ENCODE data around the gene ADAMTSL1. TPM values are rescaled to one million over a fixed set of nuclear protein-coding genes. Genes with fewer than 3 reads are reported as not detected.

ADAMTSL1 gene
- total and polyA plus RNA-seq, 9 of the 15 experiments (the other 6 are each of a cell fraction or from before 2014, with no cell fraction given), result 0.01 TPM; not detected in 8

DNA sequence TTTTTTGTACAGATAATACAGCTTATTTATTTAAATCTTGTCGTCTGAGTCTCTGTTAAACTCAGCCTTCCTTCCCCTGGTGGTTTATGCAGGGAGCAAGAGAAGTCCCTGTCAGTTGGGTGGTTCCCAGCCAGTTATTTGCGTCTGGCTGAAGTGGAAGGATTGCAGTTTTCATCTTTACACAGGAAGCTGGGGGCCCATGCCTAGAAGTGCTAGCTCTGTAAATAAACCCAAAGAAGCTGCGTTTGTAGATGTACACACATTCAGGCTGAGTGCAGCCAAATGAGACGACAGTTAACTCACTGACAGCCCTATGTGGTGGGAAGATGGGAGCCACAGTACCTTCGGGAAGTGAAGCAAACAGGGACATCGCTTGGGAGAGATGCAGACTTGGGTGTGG is 437.0 kb downstream of the ADAMTSL1 start:
- 0% methylated on average over 5 of the region's 6 CpGs for WGBS (ENCODE audit: insufficient coverage, low coverage, missing lambda C conversion rate)
- no peaks in the 10 kb centered on the region for H4K20me1 ChIP-seq (replicated peaks; ENCODE audit: control insufficient read depth, insufficient read depth, low read length)
- CTCF ChIA-PET (ENCODE audit: low intra/inter-chr PET ratio), result no interaction called here
- H2AFZ ChIP-seq (ENCODE audit: low read depth, low read length), result no peak overlapping the region
- H3K79me2 ChIP-seq (ENCODE audit: control insufficient read depth, insufficient read depth, low read length), result no peaks in the 10 kb centered on the region
- H3K4me2 ChIP-seq (ENCODE audit: insufficient read depth, low read length), result no peak overlapping the region
- H3K9me3 ChIP-seq (replicated peaks; ENCODE audit: control insufficient read depth, insufficient read depth, low read depth, low read length), result no peaks in the 10 kb centered on the region
- ATAC-seq (no peak), FAIRE-seq (no peak), DNase-seq (ENCODE audit: extremely low read depth in 1 of 4, low spot score in 3 of 4) (no peak)
- intact Hi-C loops (cut with micrococcal nuclease) (no loop called here), in situ Hi-C loops (cut with MboI) (no loop called here)
- H3K36me3 ChIP-seq (ENCODE audit: control insufficient read depth, insufficient read depth, low read length), result no peaks in the 10 kb centered on the region
- H3K27me3 ChIP-seq (ENCODE audit: control insufficient read depth in 2 of 2, insufficient read depth in 2 of 2, low read length in 2 of 2), result peaks cover 0 to 7% of the 10 kb centered on the region in 2 experiments; a peak in 2 of 5 replicates
- no TSS peak for BruUV-seq (replicated peaks)
- POLR2A ChIA-PET, result no interaction called here
- TF ChIP-seq, protein P1, sequence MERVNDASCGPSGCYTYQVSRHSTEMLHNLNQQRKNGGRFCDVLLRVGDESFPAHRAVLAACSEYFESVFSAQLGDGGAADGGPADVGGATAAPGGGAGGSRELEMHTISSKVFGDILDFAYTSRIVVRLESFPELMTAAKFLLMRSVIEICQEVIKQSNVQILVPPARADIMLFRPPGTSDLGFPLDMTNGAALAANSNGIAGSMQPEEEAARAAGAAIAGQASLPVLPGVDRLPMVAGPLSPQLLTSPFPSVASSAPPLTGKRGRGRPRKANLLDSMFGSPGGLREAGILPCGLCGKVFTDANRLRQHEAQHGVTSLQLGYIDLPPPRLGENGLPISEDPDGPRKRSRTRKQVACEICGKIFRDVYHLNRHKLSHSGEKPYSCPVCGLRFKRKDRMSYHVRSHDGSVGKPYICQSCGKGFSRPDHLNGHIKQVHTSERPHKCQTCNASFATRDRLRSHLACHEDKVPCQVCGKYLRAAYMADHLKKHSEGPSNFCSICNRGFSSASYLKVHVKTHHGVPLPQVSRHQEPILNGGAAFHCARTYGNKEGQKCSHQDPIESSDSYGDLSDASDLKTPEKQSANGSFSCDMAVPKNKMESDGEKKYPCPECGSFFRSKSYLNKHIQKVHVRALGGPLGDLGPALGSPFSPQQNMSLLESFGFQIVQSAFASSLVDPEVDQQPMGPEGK (CRISPR knock-in tag; IDR thresholded peaks at IDR 0.05; ENCODE audit: borderline replicate concordance), result no peak
- TF ChIP-seq ZNF212 (CRISPR knock-in tag; IDR thresholded peaks at IDR 0.05) (no peak), NFRKB (IDR thresholded peaks at IDR 0.05; ENCODE audit: low read depth) (no peak)
- no peaks in the 10 kb centered on the region; a peak in 1 of 5 replicates for H3K4me1 ChIP-seq (replicated peaks in 1 of 2; ENCODE audit: control insufficient read depth in 2 of 2, insufficient read depth in 2 of 2, low read length in 2 of 2)
- H3K27ac ChIP-seq (ENCODE audit: extremely low read depth, low read depth, low read length), result no peak overlapping the region
- no peaks in the 10 kb centered on the region for H3K9me1 ChIP-seq (ENCODE audit: control insufficient read depth, insufficient read depth, low read length)
- no peak overlapping the region for H3K4me3 ChIP-seq
- no peak overlapping the region for H3K9ac ChIP-seq (ENCODE audit: insufficient read depth in 1 of 2, low read depth in 2 of 2, low read length in 2 of 2)

DNA sequence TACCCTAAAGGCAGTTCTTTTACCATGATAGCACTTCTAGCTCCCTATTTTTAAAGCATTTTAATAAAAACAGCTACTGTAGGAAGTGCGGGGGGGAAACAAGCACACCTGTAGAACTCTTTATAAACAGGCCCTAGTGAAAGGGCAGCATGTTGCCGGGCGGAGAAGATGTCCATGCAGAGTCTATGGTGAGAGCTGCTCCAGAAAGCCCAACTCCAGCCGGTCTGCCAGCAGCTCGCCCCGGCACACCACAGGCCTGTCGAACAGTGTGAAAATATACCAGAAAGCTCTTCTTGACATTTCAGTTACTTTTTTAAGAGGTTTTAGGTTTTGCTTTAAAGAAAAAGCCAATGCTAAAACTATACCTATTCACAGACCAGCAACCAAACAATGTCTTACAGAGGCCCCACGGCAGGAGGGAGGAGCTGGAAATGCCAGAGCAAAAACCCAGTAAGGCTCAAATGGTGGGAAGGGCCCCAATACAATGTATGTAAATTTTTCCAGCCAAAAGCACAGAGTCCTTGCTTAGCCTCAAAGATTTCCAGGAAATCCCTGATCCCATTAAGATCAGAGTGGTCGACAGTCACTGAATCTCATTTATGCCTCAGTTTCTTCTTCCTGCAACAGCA is 437.9 kb downstream of the ADAMTSL1 start:
- intact Hi-C loops (cut with micrococcal nuclease), result no loop called here
- TF ChIP-seq ZNF445 (CRISPR knock-in tag; IDR thresholded peaks at IDR 0.05; ENCODE audit: low read depth), result no peak
- no peak for TF ChIP-seq CCNT2 (IDR thresholded peaks at IDR 0.05; ENCODE audit: borderline replicate concordance, extremely low read depth, insufficient read length, low read depth, low read length)
- no peak for TF ChIP-seq TRIM28 (IDR thresholded peaks at IDR 0.05)
- TF ChIP-seq NCOA2 (IDR thresholded peaks at IDR 0.05; ENCODE audit: partially characterized antibody in 2 of 2), result no peak
- TF ChIP-seq STAG1 (CRISPR knock-in tag; IDR thresholded peaks at IDR 0.05; ENCODE audit: borderline replicate concordance), result no peak
- TF ChIP-seq ZNF436 (CRISPR knock-in tag; IDR thresholded peaks at IDR 0.05), result no peak
- no peak for TF ChIP-seq E2F3 (CRISPR knock-in tag; IDR thresholded peaks at IDR 0.05)
- TF ChIP-seq, protein P2, sequence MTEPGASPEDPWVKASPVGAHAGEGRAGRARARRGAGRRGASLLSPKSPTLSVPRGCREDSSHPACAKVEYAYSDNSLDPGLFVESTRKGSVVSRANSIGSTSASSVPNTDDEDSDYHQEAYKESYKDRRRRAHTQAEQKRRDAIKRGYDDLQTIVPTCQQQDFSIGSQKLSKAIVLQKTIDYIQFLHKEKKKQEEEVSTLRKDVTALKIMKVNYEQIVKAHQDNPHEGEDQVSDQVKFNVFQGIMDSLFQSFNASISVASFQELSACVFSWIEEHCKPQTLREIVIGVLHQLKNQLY (CRISPR knock-in tag; conservative IDR thresholded peaks at IDR 0.05), result no peak
- TF ChIP-seq BCOR (IDR thresholded peaks at IDR 0.05), result no peak
- no peak for TF ChIP-seq STAT5A (IDR thresholded peaks at IDR 0.05; ENCODE audit: borderline replicate concordance, low read length)
- no peak for TF ChIP-seq ZNF124 (CRISPR knock-in tag; IDR thresholded peaks at IDR 0.05)
- no peak for TF ChIP-seq ZFP30 (CRISPR knock-in tag; IDR thresholded peaks at IDR 0.05; ENCODE audit: borderline replicate concordance)

More for the DNA sequence above, 437.9 kb downstream of the ADAMTSL1 start:
- H3K79me2 ChIP-seq (ENCODE audit: control insufficient read depth, insufficient read depth, low read length), result no peaks in the 10 kb centered on the region
- H3K27me3 ChIP-seq (ENCODE audit: control insufficient read depth in 2 of 2, insufficient read depth in 2 of 2, low read length in 2 of 2), result peaks cover 0 to 7% of the 10 kb centered on the region in 2 experiments; a peak in 2 of 5 replicates
- no peaks in the 10 kb centered on the region for H3K9me1 ChIP-seq (ENCODE audit: control insufficient read depth, insufficient read depth, low read length)
- in situ Hi-C loops (cut with MboI), result no loop called here
- CTCF ChIA-PET (ENCODE audit: low intra/inter-chr PET ratio), result no interaction called here
- POLR2A ChIA-PET, result no interaction called here
- no peak overlapping the region for H3K9ac ChIP-seq (ENCODE audit: insufficient read depth in 1 of 2, low read depth in 2 of 2, low read length in 2 of 2)
- WGBS (ENCODE audit: insufficient coverage, low coverage, missing lambda C conversion rate), result under 1% methylated on average over 9 of the region's 9 CpGs
- H3K4me3 ChIP-seq, result no peak overlapping the region
- DNase-seq (ENCODE audit: extremely low read depth in 1 of 4, low spot score in 3 of 4), result no peak
- no peaks in the 10 kb centered on the region for H3K36me3 ChIP-seq (ENCODE audit: control insufficient read depth, insufficient read depth, low read length)
- no peak for FAIRE-seq
- H3K27ac ChIP-seq (ENCODE audit: extremely low read depth, low read depth, low read length), result no peak overlapping the region
- H2AFZ ChIP-seq (ENCODE audit: low read depth, low read length), result no peak overlapping the region
- H3K4me2 ChIP-seq (ENCODE audit: insufficient read depth, low read length), result no peak overlapping the region
- BruUV-seq (replicated peaks), result no TSS peak
- no peak for ATAC-seq
- no peaks in the 10 kb centered on the region for H4K20me1 ChIP-seq (replicated peaks; ENCODE audit: control insufficient read depth, insufficient read depth, low read length)
- no peaks in the 10 kb centered on the region for H3K9me3 ChIP-seq (replicated peaks; ENCODE audit: control insufficient read depth, insufficient read depth, low read depth, low read length)
- no peaks in the 10 kb centered on the region; a peak in 1 of 5 replicates for H3K4me1 ChIP-seq (replicated peaks in 1 of 2; ENCODE audit: control insufficient read depth in 2 of 2, insufficient read depth in 2 of 2, low read length in 2 of 2)

All from K562 (cell line).